GM18870 (cell line): ENCODE measurements around the gene PLA2G2C.

Experiments used
- ATAC-seq: cut with Tn5 transposase; IDR thresholded peaks from one replicate; pipeline ENCODE4 v1.9.1; 2021; ENCODE audit warnings: moderate library complexity; ENCODE audit not compliant: unreplicated experiment

PLA2G2C gene

GRCh38 chr1:20209471-20209870, 23.2 kb upstream of the PLA2G2C start:
- no peak for ATAC-seq

DNA sequence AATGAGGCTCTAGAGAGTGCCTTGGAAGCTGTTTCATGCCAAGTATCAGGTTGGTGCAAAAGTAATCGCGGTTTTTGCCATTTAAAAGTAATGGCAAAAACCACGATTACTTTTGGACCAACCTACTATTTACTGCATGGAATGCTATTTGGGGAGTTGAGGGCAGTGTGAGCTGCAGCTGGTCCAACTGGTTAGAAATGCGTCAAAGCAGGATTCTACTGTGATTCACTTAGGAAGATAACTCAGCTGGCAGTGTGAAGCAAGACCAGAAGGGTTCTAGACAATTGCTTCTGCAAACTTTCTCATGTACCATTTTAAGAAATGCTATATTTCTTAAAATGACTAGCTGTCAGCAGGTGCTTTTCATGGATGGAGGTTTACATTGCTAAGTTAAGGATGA, 21.2 kb upstream of the PLA2G2C start:
- no peak for ATAC-seq

DNA sequence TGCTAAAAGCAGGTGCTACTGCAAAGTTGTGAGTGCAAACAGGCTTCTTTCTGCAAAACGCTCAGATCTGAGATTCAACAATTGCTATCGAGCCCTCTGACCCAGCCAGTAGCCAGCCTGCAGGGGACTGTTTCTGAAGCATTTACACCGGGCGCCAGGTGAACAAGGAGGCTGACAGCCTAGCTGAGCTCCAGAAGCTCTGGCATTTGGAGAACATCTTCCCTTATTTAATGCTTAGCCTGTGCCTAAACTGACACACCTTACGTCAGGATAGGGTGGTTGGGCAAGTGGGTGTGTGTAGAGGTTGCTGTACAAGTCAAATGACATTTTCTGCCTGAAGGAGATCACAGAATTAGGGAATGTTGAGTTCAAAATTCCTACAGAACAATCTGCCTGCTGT, 15.8 kb upstream of the PLA2G2C start:
- ATAC-seq, result no peak

- ATAC-seq, result no peak
Measured at GRCh38 chr1:20200966-20201365, 14.6 kb upstream of the PLA2G2C start.

GRCh38 chr1:20199840-20200239, 13.5 kb upstream of the PLA2G2C start:
- no peak for ATAC-seq

GRCh38 chr1:20199403-20199802, 13.1 kb upstream of the PLA2G2C start:
- no peak for ATAC-seq

DNA sequence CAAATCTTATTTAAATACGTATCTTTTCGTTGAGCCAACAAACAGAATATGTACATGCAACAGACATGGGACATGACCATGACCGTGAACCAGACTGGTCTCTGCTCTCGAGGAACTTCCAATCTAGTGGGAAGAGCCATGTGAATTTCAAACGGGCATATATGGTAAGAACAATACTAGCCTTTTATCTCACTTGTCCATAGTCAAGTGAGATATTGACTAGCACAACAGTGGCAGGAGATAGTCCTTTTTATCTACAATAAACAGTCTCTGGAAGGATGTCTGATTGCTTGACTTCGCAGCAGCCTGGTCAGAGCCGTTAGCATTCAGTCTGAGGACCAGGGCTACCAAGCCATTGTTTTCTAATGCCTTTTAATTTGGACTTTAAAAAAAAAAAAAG, 12.6 kb upstream of the PLA2G2C start:
- no peak for ATAC-seq

- ATAC-seq, result no peak
Measured at GRCh38 chr1:20198296-20198695, 12.0 kb upstream of the PLA2G2C start.

GRCh38 chr1:20197329-20197791, 11.0 kb upstream of the PLA2G2C start:
- no peak for ATAC-seq

- no peak for ATAC-seq
Measured at GRCh38 chr1:20195462-20195780, 9.1 kb upstream of the PLA2G2C start.

- no peak for ATAC-seq
Measured at GRCh38 chr1:20194757-20195461, 8.6 kb upstream of the PLA2G2C start.

DNA sequence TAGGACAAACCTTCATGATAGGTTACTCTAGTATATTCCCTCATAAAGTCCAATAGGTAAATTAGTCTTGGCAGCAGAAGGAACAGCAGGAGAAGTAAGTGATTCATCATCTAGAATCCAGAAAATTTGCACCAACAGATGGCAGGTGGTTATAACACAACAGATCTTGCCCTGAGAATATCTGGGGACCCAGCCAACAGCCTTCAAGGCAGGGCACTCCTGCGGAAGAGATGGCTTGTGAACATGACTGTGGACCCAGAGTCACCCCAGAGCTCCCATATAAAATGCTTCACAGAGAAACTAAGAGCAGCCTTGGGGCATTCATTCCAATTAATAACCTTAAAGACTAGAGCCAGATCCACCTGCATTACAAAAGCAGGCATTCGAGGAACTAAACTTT, 7.9 kb upstream of the PLA2G2C start:
- no peak for ATAC-seq

GRCh38 chr1:20192871-20193411, 6.6 kb upstream of the PLA2G2C start:
- no peak for ATAC-seq

DNA sequence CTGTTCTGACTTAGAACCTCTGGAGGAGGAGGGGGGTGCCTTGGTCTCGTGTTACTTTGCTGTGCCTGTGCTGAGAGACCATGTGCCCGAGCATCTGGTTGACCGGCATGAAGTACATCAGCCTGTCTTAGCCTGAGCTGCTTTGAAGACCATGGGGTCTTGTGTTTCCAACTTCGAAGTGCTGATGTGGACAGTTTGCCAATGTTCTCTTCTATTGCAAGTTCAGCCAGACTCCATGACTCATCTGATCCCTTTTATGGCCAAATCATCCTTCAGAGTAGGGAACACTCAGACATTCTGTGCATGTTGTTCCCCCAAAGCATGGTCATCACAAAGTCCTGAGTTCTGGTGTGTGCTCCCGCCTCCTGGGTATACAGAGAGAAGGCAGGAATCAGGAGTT, 6.0 kb upstream of the PLA2G2C start:
- no peak for ATAC-seq

GRCh38 chr1:20191266-20191825, 5.0 kb upstream of the PLA2G2C start:
- ATAC-seq, result no peak

DNA sequence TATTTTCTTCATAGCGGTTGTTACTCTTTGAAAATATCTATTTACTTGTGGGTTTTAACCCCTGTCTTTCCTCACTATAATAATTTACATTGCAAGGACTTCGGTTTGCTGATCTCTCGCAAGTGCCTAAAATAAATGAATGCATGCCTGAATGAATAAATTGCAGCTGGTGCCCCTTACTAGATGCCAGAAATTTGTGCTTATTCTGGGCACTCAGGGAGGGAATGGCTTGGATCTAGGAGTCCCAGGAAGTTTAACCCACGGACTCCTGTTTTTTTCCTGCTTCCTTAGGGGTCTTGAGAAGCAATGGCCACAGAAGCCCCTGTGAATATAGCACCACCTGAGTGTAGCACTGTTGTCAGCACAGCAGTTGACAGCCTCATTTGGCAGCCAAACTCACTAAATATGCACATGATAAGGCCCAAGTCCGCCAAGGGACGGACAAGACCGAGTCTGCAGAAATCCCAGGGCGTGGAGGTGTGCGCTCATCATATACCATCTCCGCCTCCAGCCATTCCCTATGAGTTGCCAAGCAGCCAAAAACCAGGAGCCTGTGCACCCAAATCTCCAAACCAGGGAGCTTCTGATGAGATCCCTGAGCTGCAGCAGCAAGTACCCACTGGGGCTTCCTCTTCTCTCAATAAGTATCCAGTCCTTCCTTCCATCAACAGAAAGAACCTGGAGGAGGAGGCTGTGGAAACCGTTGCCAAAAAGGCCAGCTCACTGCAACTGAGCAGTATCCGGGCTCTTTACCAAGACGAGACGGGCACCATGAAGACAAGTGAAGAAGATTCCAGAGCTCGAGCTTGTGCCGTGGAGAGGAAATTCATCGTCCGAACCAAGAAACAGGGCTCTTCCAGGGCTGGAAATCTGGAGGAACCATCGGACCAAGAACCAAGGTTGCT, 4.2 kb upstream of the PLA2G2C start:
- ATAC-seq, result no peak

- no peak for ATAC-seq
Measured at GRCh38 chr1:20189664-20190063, 3.3 kb upstream of the PLA2G2C start.

DNA sequence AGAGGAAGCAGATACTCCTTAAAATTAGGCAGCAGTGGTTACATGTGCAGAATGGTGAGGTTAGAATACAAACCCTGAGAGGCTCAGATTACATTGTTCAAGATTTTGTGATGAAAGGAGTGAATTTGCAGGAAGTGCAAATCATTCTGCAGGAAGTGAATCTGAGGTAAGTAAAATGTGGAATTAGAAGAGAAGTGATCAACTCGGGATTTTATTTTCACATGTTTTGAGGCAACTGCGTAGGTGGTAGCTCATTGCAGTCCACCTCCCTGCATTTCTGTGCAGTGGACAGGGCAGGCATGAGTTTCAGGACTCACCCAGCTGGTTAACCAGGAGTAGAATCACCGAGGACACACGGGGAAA, 2.1 kb upstream of the PLA2G2C start:
- no peak for ATAC-seq

- no peak for ATAC-seq
Measured at GRCh38 chr1:20187813-20188454, 1.6 kb upstream of the PLA2G2C start.

GRCh38 chr1:20187103-20187812, 940 bp upstream of the PLA2G2C start:
- no peak for ATAC-seq
